HG03159 (cell line): ENCODE measurements around the gene LGALS9C.
"Not testable (repeated sequence)": the region's sequence is repeated elsewhere in the genome, so short reads cannot be mapped to it uniquely, and the experiment has no call there.

ENCODE experiments used
- ATAC-seq: cut with Tn5 transposase; IDR thresholded peaks from one replicate; pipeline ENCODE4 v1.9.1; 2021; ENCODE audit warnings: mild to moderate bottlenecking, moderate library complexity; ENCODE audit not compliant: unreplicated experiment

Gene LGALS9C

GRCh38 chr17:18528435-18528834, 51.8 kb downstream of the LGALS9C start:
- not testable (repeated sequence) for ATAC-seq

- not testable (repeated sequence) for ATAC-seq
These were observed 52.4 kb downstream of the LGALS9C start for GRCh38 chr17:18528899-18529500.

- not testable (repeated sequence) for ATAC-seq
These were observed 53.8 kb downstream of the LGALS9C start for GRCh38 chr17:18530405-18530804.

GRCh38 chr17:18542234-18542633, 65.6 kb downstream of the LGALS9C start:
- ATAC-seq, result not testable (repeated sequence)

GRCh38 chr17:18542907-18543306, 66.3 kb downstream of the LGALS9C start:
- ATAC-seq, result not testable (repeated sequence)
